Pancreas (tissue), 10 donors: ENCODE results near the gene MRRF. TPM values are rescaled to one million over a fixed set of nuclear protein-coding genes. Genes with fewer than 3 reads are reported as not detected.

Source experiments
- ATAC-seq, 4 donors: fragments of 200-7000 bp; cut with Tn5 transposase; one replicate each; pipeline versions ENCODE4 v1.8.0 to v1.9.1; 2020; ENCODE audit warnings: mild to moderate bottlenecking in 4 of 4, moderate library complexity in 4 of 4
- DNase-seq, 6 donors: peaks; one replicate each; pipeline ENCODE4 v3.0.0-alpha.2; 2020
- FAIRE-seq: peaks from 2 replicates; lab custom pipeline; 2012; peaks lifted over from hg19 to GRCh38; lab: Jason Lieb, UNC
- H3K27ac ChIP-seq, 4 donors: fragments of 200-600 bp; sonication (generic); 1 replicate in 3 of 4; 2 replicates in 1 of 4; pipeline versions ENCODE4 v1.5.0 to v1.8.0; 2020
- H3K27me3 ChIP-seq, 4 donors: fragments of 200-600 bp; one replicate each; pipeline ENCODE4 v1.8.0; 2021
- H3K36me3 ChIP-seq, 3 donors: fragments of 200-600 bp; sonication (generic) in 1 of 3; one replicate each; pipeline versions ENCODE4 v1.5.0 to v1.8.0; 2020 to 2021
- H3K4me1 ChIP-seq, 3 donors: fragments of 200-600 bp; one replicate each; pipeline ENCODE4 v1.8.0; 2021
- H3K4me3 ChIP-seq, 4 donors: fragments of 200-600 bp; sonication (generic) in 2 of 4; one replicate each; pipeline versions ENCODE4 v1.5.0 to v1.8.0; 2020 to 2021
- H3K9me3 ChIP-seq, 4 donors: fragments of 200-600 bp; one replicate each; pipeline ENCODE4 v1.8.0; 2021
- WGBS, 2 donors: extraction: QIAGEN DNeasy Blood & Tissue Kit; methylation state at CpG; one replicate each; pipeline ENCODE4 v1.1.7; 2013; 5-methylcytosine and 5-hydroxymethylcytosine counted together
- intact Hi-C, 3 donors: fragments of 100-400 bp; cut with DNase I; formaldehyde crosslinking; loops; one replicate each; pipeline versions ENCODE4 v1.11.1 to v1.14.2; 2022
- polyA plus RNA-seq, 2 donors: library from polyadenylated mRNA; stranded (reverse); fragments of 200-250 nt; gene quantifications; one replicate each; pipeline ENCODE4 v1.2.3, GENCODE V29; 2013
- total RNA-seq, 6 donors: library from RNA; stranded (reverse); fragmentation: NEBNext Ultra II Directional in 4 of 6; extraction: Animal tissue kit (Norgen Biotek cat#: 25700) in 4 of 6; gene quantifications; one replicate each; pipeline versions ENCODE4 v1.2.1 to v1.2.4, GENCODE V29; 2021 to 2023
- TF ChIP-seq, protein P1 (sequence below), 4 donors: fragments of 200-600 bp; sonication (generic) in 3 of 4; IDR thresholded peaks; one replicate each; pipeline versions ENCODE4 v1.5.0 to v1.8.0; 2021; ENCODE audit warnings: antibody characterized with exemption in 4 of 4
- donor health status: healthy with polysubstance abuse.
- donor health status: DM: no; HTN: no; CAD: no; lungs with moderate emphysema.
- donor health status: DM: no; HTN: no; CAD: no.
- donor health status: control.
- donor health status: control.
- donor health status: Bipolar disorder and iron deficiency.
- donor health status: DM: yes; HTN: yes; CAD: no.
- donor health status: DM: no; HTN: no; CAD: no.
- donor health status: DM: no; HTN: no; CAD: no.
- donor health status: DM: yes; HTN: yes; CAD: no.

The MRRF gene, protein sequence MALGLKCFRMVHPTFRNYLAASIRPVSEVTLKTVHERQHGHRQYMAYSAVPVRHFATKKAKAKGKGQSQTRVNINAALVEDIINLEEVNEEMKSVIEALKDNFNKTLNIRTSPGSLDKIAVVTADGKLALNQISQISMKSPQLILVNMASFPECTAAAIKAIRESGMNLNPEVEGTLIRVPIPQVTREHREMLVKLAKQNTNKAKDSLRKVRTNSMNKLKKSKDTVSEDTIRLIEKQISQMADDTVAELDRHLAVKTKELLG
- total RNA-seq (10 to 100 TPM; 13.0 to 22.9 (median 17.5) TPM), polyA plus RNA-seq (10 to 100 TPM; 15.1 to 27.8 TPM)

DNA sequence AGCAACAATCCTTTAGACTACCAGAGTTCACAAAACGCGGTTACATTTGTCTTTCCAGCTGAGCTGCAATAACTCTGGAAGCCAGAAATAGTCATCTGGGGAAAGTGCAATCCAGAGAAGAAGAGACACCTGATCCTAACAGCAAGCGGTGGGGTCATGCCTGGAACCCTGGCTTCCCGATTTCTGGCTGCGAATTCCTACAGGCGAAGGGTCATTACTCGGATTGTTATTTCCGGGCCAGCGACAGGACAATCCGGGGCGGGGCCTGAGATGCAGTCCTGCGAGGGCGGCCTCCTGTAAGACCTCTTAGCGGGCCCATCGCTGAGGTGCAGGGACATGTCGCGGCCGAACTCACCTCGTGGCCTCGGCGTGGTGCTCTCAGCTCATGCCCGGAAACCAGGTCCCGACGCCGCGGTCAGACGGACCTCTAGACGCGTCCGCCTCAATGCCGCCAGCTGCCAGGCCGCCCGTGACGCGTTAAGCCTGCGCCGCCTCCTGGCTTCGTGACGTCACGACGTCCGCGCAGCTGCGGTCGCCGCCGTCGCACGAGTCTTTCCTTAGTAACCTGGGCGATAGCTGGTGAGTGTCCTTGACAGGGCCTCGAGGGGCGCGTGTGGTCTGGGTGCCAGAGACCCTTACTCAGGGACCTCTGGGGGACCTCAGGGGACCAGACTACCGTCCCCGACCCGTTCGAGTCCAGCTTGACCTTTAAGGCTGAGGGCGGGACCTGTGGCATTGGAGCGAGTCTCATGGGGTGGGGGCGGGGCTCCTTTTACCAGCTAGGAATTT is at the start of gene MRRF, which contains the start of gene RBM18:
MRRF (plus strand) TSS at position 523 of the 789 bp plus-strand sequence. CDS start 6,010 bp downstream, outside the sequence.
RBM18 (minus strand) TSS at position 481 of the 789 bp plus-strand sequence. CDS start 3,348 bp downstream, outside the sequence.
- no peaks in the 10 kb centered on the region for H3K27me3 ChIP-seq
- H3K27ac ChIP-seq: peak within 1 kb of the TSS; percentile 93 to 96 (median 94)
- peak; percentile 82 to 96 (median 91) for DNase-seq
- no peak for FAIRE-seq
- 0 to 1% methylated on average over 60 of the region's 60 CpGs for WGBS, 2 donors
- H3K9me3 ChIP-seq: no peaks in the 10 kb centered on the region
- no peaks in the 10 kb centered on the region for H3K36me3 ChIP-seq
- intact Hi-C loops: no loop called here
- ATAC-seq: peak; percentile 92 to 97 (median 96)
- H3K4me3 ChIP-seq: peak within 1 kb of the TSS; percentile 62 to 82 (median 64)
- TF ChIP-seq, protein P1, sequence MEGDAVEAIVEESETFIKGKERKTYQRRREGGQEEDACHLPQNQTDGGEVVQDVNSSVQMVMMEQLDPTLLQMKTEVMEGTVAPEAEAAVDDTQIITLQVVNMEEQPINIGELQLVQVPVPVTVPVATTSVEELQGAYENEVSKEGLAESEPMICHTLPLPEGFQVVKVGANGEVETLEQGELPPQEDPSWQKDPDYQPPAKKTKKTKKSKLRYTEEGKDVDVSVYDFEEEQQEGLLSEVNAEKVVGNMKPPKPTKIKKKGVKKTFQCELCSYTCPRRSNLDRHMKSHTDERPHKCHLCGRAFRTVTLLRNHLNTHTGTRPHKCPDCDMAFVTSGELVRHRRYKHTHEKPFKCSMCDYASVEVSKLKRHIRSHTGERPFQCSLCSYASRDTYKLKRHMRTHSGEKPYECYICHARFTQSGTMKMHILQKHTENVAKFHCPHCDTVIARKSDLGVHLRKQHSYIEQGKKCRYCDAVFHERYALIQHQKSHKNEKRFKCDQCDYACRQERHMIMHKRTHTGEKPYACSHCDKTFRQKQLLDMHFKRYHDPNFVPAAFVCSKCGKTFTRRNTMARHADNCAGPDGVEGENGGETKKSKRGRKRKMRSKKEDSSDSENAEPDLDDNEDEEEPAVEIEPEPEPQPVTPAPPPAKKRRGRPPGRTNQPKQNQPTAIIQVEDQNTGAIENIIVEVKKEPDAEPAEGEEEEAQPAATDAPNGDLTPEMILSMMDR (IDR thresholded peaks at IDR 0.05): no peak
- H3K4me1 ChIP-seq: peaks cover 0 to 31% (median 22%) of the 10 kb centered on the region in 3 donors

DNA sequence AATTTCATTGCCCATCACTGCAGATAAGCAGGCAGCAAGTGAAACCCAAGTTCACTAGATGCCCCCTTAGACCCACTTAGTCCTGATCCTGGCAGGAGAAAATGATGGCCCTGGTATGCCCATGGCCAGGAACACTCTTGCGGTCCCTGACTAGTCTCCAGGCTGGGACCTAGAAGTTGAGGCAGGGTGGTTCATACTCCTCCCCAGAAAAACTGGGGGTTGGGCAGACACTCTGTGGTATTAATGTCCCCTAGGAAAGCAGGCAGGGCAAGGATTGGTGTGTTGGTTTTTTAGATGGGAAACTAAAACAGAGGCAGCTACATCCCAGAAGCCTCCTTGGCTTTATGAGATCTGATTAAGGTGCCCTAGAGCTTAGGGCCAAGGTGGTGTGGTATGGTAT is 49.0 kb upstream of the MRRF start:
- H3K4me1 ChIP-seq: peaks cover 0 to 12% (median 11%) of the 10 kb centered on the region in 3 donors
- FAIRE-seq (no peak), ATAC-seq (no peak), DNase-seq (no peak)
- WGBS, 2 donors: 94 to 100% methylated on average over 1 of the region's 1 CpG
- TF ChIP-seq, protein P1 (IDR thresholded peaks at IDR 0.05): no peak
- no peaks in the 10 kb centered on the region for H3K9me3 ChIP-seq
- H3K27me3 ChIP-seq: peaks cover 0 to 43% (median 8%) of the 10 kb centered on the region in 4 donors
- intact Hi-C loops: no loop called here
- no peak overlapping the region for H3K4me3 ChIP-seq
- no peak overlapping the region for H3K27ac ChIP-seq
- no peaks in the 10 kb centered on the region for H3K36me3 ChIP-seq

DNA sequence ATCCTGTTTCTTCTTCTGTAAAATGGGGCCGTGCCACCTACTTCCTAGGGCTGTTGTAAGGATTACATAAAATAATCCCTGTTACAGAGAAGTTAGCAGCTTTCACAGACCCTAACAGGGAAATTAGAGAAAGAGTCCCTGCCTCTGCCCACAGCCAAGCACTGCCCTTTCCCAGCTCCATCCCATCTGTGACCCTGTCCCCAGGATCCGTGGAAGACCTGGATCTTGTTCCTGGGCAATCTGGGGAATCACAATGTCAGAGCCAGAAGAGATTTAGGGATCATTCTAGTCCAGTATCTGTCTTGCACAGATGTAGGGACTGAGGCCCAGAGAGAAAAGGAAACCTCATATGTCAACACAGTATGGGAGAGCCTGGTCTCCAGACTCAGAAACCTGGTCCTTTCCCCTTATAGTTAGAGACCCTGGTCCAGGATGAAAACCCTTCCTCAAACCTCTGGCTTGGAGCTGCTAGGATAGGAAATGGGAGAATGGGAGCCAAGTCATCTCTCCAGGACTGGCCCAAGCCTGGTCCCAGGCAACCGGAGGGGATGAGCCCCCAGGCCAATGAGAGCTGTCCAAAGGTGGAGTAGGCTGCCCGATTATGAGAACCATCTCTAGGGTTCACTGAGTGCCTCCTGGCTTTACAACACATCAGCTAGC is 48.4 kb upstream of the MRRF start:
- peaks cover 0 to 49% (median 10%) of the 10 kb centered on the region in 4 donors for H3K27me3 ChIP-seq
- 70 to 78% methylated on average over 4 of the region's 4 CpGs for WGBS, 2 donors
- intact Hi-C loops: no loop called here

DNA sequence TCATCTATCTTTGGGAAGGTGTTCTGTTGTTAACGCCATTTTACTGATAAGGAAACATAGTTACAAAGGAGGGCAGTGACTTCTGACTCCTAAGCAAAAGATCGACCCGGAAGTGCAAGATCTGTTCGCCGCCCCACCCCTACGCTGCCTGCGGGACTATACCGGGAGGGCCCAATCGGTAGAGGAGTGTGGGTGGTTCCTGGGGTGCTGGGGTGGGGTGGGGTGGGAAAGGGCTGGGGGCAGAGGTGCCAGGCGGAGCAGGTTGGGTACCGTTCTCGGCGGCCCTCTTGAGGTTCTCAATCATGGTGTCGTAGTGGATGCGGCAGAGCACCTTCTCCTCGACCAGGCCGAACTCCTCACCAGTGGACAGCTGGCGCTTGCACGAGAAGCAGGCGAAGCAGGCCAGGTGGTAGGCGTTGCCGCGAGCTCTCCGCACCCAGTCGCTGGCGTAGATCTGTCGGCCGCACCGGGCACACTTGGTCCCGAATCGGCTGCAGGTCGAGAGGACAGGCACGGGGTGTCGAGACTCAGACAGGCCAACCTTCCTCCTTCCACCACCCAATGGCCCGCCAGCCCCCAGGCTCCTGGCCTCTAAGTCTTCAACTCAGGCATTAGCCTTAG is 47.8 kb upstream of the MRRF start:
- no peak for ATAC-seq
- no peak for DNase-seq
- FAIRE-seq: no peak
- H3K4me3 ChIP-seq: no peak overlapping the region
- H3K27ac ChIP-seq: no peak overlapping the region
- H3K9me3 ChIP-seq: no peaks in the 10 kb centered on the region
- H3K36me3 ChIP-seq: no peaks in the 10 kb centered on the region
- peaks cover 0 to 12% (median 11%) of the 10 kb centered on the region in 3 donors for H3K4me1 ChIP-seq
- TF ChIP-seq, protein P1 (IDR thresholded peaks at IDR 0.05): no peak
- 45 to 47% methylated on average over 34 to 35 of the region's 35 CpGs for WGBS, 2 donors
- H3K27me3 ChIP-seq: peaks cover 0 to 54% (median 11%) of the 10 kb centered on the region in 4 donors
- intact Hi-C loops: no loop called here

More for the DNA sequence above, 48.4 kb upstream of the MRRF start:
- Histone ChIP-seq H3K4me3 (no peak overlapping the region), H3K9me3 (no peaks in the 10 kb centered on the region), H3K27ac (no peak overlapping the region), H3K36me3 (no peaks in the 10 kb centered on the region), H3K4me1 (peaks cover 0 to 12% (median 11%) of the 10 kb centered on the region in 3 donors)
- DNase-seq: no peak
- FAIRE-seq: no peak
- TF ChIP-seq, protein P1 (IDR thresholded peaks at IDR 0.05): no peak
- ATAC-seq: no peak
